Calu3 (cell line): ENCODE results near the gene TTLL10. TPM values are rescaled to one million over a fixed set of nuclear protein-coding genes. Genes with fewer than 3 reads are reported as not detected.
A peak's percentile ranks its signal among the peaks of the same experiment; 100 is the strongest.

Experiments used
- Bru-seq: library from RNA; stranded (reverse); fragments of 400-500 nt; gene quantifications from one replicate; lab custom pipeline; 2021; lab: Mats Ljungman, UMichigan
- BruChase-seq, 2 experiments: library from RNA; stranded (reverse); fragments of 400-500 nt; gene quantifications; one replicate each; lab custom pipeline; 2021; lab: Mats Ljungman, UMichigan
- BruUV-seq: library from RNA; stranded (reverse); fragments of 400-500 nt; replicated peaks from 2 replicates; lab custom pipeline; 2021; lab: Mats Ljungman, UMichigan
- CTCF ChIA-PET: fragments of 300-600 bp; sonication (Branson Sonifier 250); formaldehyde crosslinking; loops from one replicate; lab custom pipeline; 2022; ENCODE audit warnings: antibody characterized with exemption; lab: Charles Lee
- DNase-seq: peaks from one replicate; pipeline ENCODE4 v3.0.0; 2022
- H3K27ac Mint-ChIP-seq: one replicate; pipeline ENCODE4 v1.8.0; 2022; ENCODE audit warnings: mixed read lengths; ENCODE audit not compliant: unreplicated experiment
- H3K27me3 Mint-ChIP-seq: one replicate; pipeline ENCODE4 v1.8.0; 2022; ENCODE audit warnings: mixed read lengths; ENCODE audit not compliant: unreplicated experiment
- H3K36me3 Mint-ChIP-seq: one replicate; pipeline ENCODE4 v1.8.0; 2022; ENCODE audit warnings: mild to moderate bottlenecking, moderate library complexity, mixed read lengths; ENCODE audit not compliant: insufficient read depth, unreplicated experiment
- H3K4me1 Mint-ChIP-seq: one replicate; pipeline ENCODE4 v1.8.0; 2022; ENCODE audit warnings: mild to moderate bottlenecking, low read depth, mixed read lengths; ENCODE audit not compliant: unreplicated experiment
- H3K4me3 Mint-ChIP-seq: one replicate; pipeline ENCODE4 v1.8.0; 2022; ENCODE audit warnings: mild to moderate bottlenecking, low read depth, moderate library complexity, mixed read lengths; ENCODE audit not compliant: unreplicated experiment
- H3K9me3 Mint-ChIP-seq: one replicate; pipeline ENCODE4 v1.8.0; 2022; ENCODE audit warnings: low read depth, mixed read lengths; ENCODE audit not compliant: unreplicated experiment
- CTCF ChIP-seq: fragments of 200-600 bp; IDR thresholded peaks from one replicate; pipeline ENCODE4 v1.8.0; 2022; ENCODE audit warnings: antibody characterized with exemption; ENCODE audit not compliant: unreplicated experiment
- intact Hi-C: fragments of 100-400 bp; cut with micrococcal nuclease; formaldehyde crosslinking; loops from one replicate; pipeline ENCODE4 v1.10.0; 2022; ENCODE audit not compliant: unreplicated experiment
- long read RNA-seq: library from polyadenylated mRNA; stranded (forward); transcript quantifications from one replicate; pipeline ENCODE4 v2.0.0, GENCODE V29; 2022
- total RNA-seq: library from RNA; stranded (reverse); gene quantifications from 2 replicates; pipeline ENCODE4 v1.2.3, GENCODE V29; 2022

TTLL10 gene
- 2.4 and 3.5 TPM in 2 replicates for total RNA-seq
- Bru-seq, nascent RNA, result percentile 38 among the genes with signal in this experiment
- BruChase-seq, experiment 1, labeled RNA remaining after a 6-hour chase, result percentile 45 among the genes with signal in this experiment
- BruChase-seq, experiment 2, labeled RNA remaining after a 2-hour chase, result percentile 47 among the genes with signal in this experiment
- long read RNA-seq, partial matches to known transcripts, result 0 of 2 reads
- long read RNA-seq, other reads (novel, unspliced or antisense), result 2 of 2 reads

- DNase-seq, result no peak
- no TSS peak for BruUV-seq
- Mint-ChIP-seq H3K4me1 (peaks cover 8% of the 10 kb centered on the region), H3K36me3 (peaks cover 45% of the 10 kb centered on the region), H3K27me3 (no peaks in the 10 kb centered on the region), H3K27ac (no peak within 1 kb of the TSS), H3K4me3 (no peak within 1 kb of the TSS), H3K9me3 (no peaks in the 10 kb centered on the region)
- no peak for TF ChIP-seq CTCF
- intact Hi-C loops, result no loop called here
- CTCF ChIA-PET, result no interaction called here
These were observed at the start of gene TTLL10 for GRCh38 chr1:1173793-1174415. Gene TTLL10, plus strand, starts transcription at chr1:1173880. Its CDS starts 5,336 bp downstream, at chr1:1179216.

DNA sequence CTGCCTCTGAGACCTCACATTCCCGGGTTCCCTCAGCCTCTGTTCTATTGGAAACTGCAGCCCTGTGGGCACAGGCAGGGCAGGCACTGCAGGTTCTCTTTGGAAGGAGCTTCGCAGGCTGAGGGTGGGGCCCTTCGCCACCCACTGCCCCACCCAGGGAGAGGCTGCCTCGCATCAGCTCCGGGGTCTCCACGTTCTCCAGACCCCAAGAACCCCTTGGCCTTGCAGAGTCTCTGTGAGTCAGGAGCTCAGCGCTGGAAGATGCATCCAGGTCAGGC, 49.2 kb upstream of the TTLL10 start:
- no peak for DNase-seq
- CTCF ChIA-PET, result interaction anchor here (1.3 kb wide), 1 partner anchor 126 kb away, joined by 4 read pairs; no protein-coding TSS in a partner anchor
- Mint-ChIP-seq H3K9me3 (no peaks in the 10 kb centered on the region), H3K4me3 (no peak overlapping the region), H3K4me1 (peaks cover 12% of the 10 kb centered on the region), H3K36me3 (peaks cover 32% of the 10 kb centered on the region), H3K27ac (no peak overlapping the region), H3K27me3 (no peaks in the 10 kb centered on the region)
- TF ChIP-seq CTCF, result no peak
- intact Hi-C loops, result loop anchor here (5.0 kb wide), 1 partner anchor 123 kb away; the partner anchor contains the start of gene C1QTNF12
- no TSS peak for BruUV-seq

DNA sequence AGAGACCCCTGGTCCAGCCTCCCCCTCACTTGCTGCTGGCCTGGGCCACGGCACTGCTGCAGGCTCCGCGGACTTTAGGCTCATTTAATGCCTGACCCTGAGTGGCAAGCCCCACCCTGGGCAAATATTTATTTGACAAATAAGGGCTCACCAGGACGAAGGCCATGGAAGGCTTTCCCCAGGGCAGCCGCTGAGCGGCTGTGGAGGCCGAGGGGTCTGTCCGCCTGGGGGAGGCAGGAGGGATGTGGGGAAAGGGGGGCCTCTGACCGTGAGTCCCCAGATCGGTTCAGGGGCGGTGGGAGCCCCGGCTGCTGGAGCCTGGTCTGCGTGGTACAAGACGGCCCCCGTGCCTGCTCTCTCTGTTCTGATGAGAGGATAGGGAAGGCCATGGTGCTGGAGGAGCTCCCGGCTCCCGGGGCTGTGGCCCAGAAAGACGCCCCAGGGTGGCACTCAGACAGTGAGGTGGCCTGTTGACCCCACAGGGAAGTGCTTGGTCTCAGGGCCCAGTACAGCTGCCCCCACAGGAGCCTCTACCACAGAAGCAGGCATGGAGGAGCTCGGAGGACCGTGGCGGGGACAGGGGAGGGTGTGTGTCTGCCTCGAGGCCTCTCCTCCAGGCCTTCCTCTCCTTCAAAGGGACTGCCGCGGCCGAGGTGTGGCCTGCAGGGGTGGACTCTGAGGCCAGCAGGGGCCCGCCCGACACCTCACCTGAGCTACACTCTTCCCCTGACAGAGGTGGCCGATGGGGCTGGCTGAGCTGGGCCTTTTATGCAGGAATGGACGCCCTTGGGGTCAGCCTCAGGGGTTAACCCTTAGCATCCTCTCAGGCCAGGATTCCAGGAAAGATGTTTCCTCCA, 48.7 kb upstream of the TTLL10 start:
- Mint-ChIP-seq H3K4me1 (peaks cover 15% of the 10 kb centered on the region), H3K4me3 (no peak overlapping the region), H3K27me3 (no peaks in the 10 kb centered on the region), H3K9me3 (no peaks in the 10 kb centered on the region), H3K36me3 (peaks cover 35% of the 10 kb centered on the region), H3K27ac (no peak overlapping the region)
- intact Hi-C loops, result loop anchor here (5.0 kb wide), 1 partner anchor 122 kb away; the partner anchor contains the start of gene C1QTNF12
- CTCF ChIA-PET, result interaction anchor here (1.3 kb wide), 1 partner anchor 125 kb away, joined by 4 read pairs; no protein-coding TSS in a partner anchor
- no peak for TF ChIP-seq CTCF
- DNase-seq, result peak; percentile 31
- no TSS peak for BruUV-seq

DNA sequence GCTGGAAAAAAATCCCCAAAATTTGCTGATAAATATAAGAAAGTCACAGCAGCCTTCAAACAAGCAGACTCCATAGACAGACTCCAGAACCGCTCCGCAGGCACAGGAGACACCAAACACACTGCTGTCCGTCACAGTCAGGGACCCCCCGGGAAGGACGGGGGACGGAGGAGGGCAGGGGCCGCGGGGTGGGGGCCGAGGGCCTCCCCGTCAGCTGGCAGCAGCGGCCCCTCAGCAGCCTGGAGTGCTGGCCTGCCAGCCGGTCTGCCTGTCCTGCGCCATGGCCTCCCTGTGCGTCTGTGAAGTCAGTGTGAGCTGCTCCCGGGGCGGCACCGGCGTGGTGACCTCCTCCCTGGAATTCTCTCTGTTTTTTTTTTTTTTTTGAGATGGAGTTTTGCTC, 47.7 kb upstream of the TTLL10 start:
- Mint-ChIP-seq H3K27ac (no peak overlapping the region), H3K36me3 (peaks cover 35% of the 10 kb centered on the region), H3K9me3 (no peaks in the 10 kb centered on the region), H3K27me3 (no peaks in the 10 kb centered on the region), H3K4me1 (peaks cover 15% of the 10 kb centered on the region), H3K4me3 (no peak overlapping the region)
- CTCF ChIA-PET, result interaction anchor here (0.6 kb wide), 1 partner anchor 111 kb away, joined by 4 read pairs; no protein-coding TSS in a partner anchor
- intact Hi-C loops, result no loop called here
- no TSS peak for BruUV-seq
- no peak for DNase-seq
- no peak for TF ChIP-seq CTCF
